ENCODE measurements around the gene MAML3. TPM values are rescaled to one million over a fixed set of nuclear protein-coding genes. Genes with fewer than 3 reads are reported as not detected.
A peak's percentile ranks its signal among the peaks of the same experiment; 100 is the strongest.

MAML3 gene
- total RNA-seq, 1 experiment from 2014 or later: 0.06 TPM

DNA sequence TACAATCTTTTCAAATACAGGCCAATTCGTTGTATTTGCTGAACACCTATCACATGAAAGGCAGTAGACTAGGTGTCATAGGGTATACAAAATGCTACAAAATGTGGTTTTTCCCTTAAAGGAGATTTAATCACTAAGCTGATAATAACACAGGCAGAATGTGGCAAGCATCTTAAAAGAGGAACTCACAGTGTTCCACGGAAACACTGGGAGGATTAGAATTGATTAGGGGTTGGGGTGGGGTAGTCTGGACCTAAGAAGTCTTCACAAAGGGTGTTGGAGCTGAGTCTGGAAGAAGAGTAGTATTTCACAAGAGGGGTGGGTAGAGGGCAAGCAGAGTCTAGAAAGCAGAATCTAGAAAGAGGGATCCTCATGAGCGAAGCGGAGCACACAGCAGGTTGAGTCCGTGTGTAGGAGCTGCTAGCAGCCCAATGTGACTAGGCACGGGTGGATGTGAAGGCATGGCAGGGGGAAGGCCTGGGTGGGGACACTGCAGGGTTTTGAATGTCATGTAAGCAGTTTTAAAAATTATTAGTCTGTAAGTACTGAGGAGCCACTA lies 364.8 kb downstream of the MAML3 start:
- no peak for DNase-seq (ENCODE audit: low read depth)

DNA sequence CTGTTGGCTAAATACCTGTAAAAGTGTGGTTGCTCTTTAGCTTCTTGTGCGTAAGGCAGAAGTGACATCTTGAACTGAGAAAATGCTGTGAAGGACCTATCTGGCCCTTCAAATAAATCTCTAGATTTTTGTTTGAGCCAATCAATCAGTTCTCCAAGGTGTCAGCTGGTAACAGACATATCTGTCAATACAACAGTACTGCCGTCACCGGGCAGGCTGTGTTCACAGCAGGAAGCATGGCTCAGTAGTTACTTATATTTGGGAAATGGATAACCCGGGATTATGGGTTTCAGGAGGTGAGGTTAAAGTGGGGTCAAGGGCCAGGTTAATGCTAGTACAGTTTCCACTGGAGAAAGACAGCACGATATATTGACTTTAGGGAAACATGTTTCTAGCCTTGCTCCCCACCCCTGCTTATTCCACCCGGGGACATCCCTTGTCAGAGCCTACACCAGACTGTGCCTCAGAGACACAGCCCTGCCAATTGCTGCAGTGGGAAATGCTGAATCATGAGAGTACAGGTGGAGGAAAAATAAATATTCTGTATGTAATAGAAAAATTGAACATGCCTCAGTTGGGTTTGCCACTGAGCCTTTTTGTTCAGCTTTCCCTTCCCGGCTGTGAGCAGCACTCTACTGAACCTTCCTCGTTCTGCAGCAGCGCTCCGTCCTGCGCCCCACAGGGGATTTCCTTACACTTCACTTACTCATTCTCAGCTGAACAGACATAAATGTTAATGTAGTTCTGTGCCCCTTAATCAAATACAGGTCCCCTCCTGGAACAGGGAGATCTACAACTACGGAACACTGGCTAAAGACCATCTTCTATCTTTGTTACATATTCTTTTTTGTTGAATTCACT lies 367.3 kb downstream of the MAML3 start:
- DNase-seq (ENCODE audit: low read depth): no peak

DNA sequence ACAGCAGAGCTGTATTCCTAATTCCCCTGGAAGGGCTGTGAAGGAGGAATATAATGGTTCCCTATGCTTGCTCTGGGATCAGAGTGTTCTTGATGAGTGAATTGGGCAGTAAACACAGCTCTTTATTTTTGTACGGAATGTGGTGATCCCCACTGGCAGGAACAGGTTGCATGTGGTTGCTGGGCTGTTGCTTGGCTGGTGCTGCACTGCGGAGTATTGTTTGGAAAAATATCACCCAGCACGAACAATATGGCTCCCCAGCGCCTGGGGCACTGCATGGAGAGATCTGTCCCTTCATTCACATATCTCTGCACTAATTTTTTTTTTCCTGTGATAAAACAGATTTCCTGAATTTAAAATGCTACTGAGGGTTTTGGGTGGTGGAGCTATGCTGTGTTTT lies 368.6 kb downstream of the MAML3 start:
- no peak for DNase-seq (ENCODE audit: low read depth)

DNA sequence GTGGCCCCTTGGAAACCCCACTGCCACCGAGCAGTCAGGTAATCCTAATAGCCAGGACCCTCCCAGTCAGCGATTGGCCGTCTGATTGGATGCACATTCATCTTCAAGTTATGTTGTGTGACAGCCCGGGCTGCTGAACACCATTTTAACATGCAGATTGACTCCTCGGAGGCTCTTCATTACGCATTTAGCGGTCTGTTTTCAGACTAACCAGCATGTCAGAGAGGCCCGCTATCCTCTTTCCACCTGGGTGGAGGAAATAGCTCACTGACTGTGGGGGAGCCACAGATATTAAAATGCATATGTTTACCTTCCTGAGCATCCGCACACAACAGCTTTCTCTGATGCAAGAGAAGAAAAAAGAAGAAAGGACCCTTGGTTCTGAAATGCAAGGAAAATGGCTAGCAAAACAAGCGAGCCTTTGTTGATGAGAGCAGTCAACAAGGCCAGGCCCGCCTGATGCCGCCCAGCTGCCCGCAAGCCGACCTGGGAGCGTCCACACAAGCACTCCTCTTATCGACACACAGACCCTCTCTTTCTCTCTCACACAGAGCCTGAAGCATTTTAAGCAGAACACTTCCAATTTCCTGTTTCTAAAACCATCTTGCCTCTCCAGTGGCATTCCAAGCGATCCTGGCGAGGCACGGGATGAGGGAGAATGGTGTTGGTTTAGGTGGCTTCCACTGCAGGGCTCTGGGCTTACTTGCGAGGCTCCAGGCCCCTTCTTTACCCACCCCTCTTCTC lies 370.1 kb downstream of the MAML3 start:
- DNase-seq (ENCODE audit: low read depth): no peak

DNA sequence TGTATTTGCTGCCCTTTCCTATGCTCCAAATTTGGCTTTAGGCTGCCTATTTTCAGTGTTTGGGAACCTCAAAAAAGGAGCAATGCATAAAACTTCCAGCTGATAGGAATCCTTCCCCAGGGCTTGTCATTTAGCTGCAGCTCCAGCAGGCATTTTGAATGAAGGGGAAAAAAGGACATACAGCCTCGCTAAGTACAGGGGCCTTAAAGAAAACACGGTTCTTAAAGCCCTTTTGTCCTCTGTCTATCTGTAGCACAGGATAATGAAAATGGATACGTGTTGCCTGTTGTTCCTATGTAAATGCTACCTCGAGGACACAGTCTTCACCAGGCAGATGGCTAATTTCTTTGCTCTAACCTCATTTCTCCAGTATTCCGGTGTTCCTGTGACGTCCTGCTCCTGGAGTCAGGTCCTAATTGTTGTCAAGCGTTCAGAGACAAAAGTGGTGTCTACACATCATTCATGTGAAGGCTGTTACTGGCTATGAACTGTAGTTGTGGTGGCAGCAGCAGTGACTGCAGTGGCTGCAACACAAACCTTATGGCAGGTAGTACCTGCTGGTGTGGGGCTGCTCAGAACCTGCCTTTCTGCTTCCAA lies 371.0 kb downstream of the MAML3 start:
- DNase-seq (ENCODE audit: low read depth): no peak

DNA sequence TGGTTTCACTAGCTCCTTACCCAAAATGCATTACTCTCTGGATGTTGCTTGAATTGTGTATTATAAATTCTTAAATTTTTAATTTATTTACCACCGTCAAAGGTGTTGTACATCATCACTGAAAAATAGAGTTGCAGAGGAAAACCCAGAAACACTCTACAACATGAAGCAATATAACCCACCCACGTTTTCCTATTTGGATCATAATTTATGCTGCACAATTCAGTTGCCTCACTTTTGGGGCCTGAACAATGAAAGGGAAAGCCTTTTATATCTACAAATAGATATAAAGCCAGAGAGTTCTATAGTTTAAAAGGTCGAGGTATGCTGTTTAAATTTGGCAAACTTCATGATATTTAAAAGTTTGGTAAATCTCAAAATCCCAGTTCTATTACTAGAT lies 372.9 kb downstream of the MAML3 start:
- no peak for DNase-seq (ENCODE audit: low read depth)

DNA sequence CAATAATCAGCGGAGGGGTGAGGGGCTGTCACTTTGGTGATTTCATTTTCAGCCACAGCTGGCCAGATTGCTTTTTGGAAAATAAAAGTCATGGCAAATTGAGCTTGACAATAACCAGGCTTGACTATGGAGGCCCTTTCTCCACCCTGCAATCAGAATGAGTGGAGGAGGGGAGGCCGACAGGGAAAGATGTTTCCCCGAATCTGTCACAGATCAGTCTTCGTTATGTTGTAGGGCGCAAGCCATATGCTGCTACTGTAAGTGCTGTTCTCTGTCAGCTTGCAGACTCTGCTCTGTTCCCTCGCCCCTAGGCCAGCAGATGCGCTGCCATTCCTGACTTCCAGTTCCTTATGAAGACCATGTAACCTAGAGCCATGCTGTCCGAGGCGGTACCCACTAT lies 374.3 kb downstream of the MAML3 start:
- DNase-seq (ENCODE audit: low read depth): no peak

DNA sequence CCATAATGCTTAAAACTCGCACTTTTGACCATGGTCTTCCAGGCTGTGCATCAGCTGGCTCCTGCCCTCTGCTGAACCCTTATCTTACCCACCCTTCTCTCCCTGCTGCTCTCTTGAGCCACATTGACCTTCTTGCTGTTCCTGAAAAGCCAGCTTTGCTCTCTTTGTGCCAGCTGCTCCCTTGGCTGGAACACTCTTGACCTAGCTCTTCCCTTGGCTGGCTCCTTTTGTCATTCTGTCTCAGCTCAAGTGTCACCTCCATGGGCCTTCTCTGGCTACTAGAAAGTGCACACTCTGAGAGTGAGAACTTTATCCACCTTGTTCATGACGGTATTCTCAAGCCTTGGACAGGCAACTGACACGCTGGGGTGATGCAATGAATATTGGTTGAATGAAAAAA lies 376.2 kb downstream of the MAML3 start:
- DNase-seq (ENCODE audit: low read depth): no peak

DNA sequence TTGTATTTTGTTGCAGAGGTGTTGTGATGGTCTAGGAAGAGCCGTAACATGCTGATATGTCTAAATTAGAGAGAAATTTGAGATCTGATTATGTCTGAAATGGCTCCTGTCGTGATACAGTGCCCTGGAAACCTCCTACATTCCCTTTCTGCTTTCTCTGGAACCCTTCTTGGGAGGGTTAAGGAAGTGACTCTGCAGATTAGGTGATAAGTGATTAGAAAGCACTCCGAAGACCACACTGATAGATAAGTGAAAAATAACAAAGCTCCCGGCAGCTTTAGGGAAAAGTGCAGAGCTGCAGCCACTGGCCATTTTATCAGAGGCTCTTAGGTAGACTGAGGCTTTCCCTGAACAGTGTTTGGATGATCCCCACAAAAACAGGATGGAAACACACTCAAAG lies 377.7 kb downstream of the MAML3 start:
- DNase-seq (ENCODE audit: low read depth): no peak

DNA sequence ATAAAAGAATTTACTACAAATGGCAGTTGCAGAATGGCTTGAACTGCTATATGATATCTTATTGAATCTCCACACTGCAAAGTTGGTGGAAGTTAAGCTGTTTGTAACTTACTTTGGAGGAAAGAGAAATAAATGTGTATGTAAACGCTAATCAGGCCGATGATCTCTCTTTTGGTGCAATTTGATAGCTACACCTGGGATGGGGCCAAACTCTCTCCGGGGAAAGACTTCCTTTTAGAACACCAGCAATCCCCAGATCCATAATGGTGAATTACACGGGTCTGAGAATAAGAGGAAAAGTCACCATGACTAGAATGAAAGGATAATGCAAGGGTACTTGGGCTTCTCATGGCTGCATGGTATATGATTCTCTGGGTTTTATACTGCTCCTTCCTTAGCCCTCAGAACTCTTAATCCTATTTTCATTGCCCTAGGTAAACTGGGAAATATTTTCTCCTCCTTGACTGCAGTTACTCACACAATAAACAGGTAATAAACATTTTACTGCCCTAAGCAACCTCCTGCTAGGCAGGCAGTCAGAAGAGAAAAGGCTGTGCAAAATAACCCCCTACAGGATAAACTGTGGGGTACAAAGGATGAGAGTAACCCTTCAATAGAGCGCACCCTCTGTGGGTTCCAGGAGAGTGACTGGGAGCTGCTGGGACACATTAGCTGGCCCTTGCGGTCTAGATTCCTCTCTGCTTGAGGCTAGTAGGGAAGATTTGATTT lies 379.1 kb downstream of the MAML3 start:
- DNase-seq (ENCODE audit: low read depth): no peak

DNA sequence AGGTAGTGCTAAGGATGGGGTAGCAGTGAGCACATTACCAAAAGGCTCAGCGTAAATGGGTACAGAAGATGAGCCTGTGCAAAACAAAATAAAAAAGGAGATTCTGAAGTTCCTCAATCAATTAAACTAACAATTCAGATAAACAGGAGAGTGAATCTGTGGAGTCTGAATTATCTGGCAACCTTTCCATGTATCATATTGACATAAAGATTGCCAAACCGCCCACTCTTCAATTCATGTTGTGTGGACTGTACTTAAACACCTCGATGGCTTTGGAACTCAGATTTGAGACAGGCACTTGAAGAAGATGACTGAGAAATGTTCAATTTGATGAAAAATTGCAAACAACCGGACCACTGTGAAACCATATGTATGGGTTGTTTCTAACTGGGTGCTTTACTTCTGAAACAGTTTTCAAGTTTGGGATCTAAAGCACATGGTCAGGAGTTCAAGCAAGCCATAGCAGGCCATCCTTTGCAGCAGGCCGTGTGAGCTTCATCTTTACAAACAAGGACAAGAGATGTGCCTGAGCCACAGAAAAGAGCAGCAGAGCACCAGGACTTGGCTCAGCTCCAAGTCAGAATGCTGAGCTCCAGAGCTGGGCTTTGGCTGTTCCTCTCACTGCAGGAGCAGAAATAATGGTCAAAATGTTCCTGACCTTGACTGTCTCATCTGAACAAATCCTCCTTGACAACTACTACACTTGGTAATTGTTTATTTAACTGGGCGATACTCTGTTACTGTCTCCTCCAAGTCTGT lies 380.2 kb downstream of the MAML3 start:
- DNase-seq (ENCODE audit: low read depth): peak; percentile 3

DNA sequence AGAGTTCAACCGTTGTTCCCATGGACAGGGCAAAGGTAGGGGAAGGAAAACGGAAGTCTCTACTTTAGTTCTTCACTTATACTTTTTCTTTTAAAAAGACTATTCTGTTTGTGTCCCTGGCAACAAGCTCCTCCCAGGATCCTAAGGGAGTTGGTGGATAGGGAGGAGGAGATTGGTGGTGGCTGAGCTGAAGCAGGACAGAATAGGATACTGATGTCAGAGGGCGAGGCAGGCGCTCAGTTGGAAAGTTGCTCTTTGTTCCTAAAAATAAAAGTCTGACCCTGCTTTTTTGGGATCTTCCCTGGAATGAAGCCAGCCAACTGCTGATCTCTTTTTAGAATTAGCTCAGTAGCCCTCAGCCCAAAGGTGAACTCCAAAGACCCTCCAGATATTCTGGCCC lies 383.6 kb downstream of the MAML3 start:
- DNase-seq (ENCODE audit: low read depth): no peak

DNA sequence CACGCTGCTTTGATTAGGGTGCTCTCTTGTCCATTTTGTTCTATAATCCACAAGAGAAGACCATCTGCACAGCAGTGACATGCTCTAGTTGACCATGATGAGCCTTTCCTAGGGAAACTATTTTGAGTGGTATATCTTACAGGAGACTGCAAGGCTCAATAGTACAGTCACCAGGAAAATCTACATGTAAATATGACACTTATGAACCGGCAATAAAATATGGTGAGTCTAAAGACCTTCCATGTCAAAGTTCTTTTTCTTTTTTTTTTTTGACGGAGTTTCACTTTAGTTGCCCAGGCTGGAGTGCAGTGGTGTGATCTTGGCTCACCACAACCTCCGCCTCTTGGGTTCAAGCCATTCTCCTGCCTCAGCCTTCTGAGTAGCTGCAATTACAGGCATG lies 384.6 kb downstream of the MAML3 start:
- DNase-seq (ENCODE audit: low read depth): no peak

DNA sequence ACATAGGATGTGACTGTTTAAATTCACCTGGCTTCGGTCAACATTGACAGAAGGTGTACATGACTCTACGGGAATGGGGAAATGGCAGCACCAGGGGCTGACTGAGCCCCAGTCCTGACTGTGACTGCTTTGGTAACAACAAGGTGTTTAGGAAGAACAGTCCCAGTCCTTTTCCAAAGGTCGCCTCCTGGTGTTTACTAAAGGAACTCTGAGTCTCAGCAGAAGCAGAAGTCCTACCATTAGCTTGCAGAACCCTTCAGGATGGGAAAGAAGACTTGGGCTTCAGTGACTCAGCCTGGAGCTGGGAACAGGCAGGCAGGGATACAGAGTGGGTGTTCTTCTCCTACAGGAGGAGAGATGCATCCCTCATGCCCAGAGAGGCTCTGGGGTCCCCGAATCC lies 385.1 kb downstream of the MAML3 start:
- peak; percentile 6 for DNase-seq (ENCODE audit: low read depth)

DNA sequence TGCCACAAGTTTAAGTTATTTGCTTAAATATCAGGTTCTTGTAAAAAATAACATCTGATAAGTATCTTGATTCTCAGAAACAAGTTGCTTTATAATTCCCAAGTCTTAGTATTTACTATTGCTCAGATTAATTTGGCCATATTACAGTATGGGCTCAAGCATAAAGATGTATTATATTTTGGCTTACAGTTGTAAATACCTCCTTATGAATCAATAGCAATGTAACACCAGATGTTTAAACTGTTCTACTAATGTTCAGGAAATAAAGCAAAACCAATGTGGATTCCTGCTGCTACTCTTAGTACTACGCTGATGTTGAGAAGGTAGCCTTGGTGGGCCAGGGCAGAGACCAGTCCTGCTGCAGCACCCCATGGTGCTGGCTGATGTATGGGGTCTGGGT lies 385.6 kb downstream of the MAML3 start:
- no peak for DNase-seq (ENCODE audit: low read depth)

DNA sequence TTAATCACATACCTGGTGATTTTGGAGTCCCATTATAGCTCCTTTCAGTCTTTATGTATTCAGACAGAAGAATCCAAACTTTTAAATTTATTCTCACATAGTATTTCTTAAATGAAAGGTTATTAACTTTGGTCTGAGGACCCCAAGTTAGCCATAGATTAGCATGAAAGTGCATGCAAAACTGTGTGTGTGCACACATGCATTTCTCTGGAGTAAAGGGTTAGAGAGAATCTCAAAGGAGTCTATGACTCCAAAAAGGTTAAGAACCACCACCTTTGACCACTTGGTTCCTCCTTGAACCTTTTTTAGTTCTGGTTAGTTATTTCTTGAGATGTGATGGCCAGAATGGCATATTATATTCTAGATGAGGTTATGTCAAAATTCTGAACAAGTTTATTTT lies 386.4 kb downstream of the MAML3 start:
- DNase-seq (ENCODE audit: low read depth): no peak

DNA sequence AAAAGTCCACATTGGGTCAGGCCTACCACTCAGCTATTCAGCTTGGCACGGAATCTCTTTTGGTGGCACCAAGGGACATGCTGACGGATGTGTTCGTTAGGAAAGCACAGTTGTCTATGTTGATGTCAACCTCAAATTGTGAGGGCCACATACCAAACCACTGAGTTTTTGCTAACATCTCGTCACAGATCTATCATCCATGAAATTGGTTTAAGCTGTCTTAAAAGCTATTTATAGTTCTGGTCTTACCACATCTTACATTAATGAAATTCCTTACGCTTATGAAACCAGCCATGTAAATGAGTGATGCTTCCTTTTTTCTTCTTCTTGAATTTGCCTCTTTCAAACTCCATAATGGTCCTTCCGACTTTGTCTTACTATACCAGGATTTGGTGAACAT lies 386.8 kb downstream of the MAML3 start:
- peak; percentile 16 for DNase-seq (ENCODE audit: low read depth)

DNA sequence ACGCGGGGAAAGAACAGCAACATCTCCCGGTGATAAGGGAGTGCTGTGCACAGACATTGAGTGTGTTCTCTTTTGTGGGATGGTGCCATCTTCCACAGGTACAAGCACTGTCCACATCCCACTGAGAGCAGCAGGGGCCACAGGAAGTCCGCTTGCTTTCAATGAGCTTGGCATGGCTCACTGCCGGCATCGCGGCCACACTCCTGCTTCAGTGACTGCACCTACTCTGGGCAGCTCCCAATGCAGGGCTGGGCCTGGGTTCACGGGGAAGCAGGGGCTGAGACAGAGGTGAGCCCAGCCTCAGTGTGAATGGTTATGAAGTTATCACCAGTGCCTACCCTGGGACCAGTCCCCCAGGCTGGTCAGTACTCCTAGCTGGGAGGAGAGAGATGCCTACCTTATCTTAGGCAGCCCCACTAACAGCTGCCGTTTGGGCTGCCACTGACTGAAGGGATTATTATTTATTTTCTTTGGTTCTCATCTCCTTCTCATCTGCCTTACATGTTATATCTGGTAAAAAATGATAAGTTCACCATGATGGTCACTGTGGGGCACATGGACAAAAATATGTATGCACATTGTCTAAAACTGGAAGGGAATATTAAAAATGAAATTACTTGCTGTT lies 389.2 kb downstream of the MAML3 start:
- no peak for DNase-seq (ENCODE audit: low read depth)

DNA sequence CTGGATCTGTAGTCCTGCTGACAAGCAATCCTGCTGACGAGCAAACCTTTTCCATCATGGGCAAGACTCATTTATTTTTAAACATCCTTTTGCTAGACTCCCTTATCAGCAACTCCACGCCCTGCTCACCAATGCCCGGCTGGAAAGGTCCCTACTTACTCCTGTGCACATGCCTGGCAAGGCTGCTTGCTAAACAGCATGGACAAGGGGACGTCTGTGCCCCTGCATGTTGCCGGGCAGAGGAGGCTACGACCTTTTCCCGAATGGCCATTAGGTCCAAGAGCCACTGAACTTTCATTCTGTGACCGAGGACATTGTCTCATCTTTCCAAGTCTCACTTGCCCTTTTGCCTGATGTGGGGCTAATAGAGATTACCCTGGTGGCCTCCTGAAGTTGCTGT lies 389.8 kb downstream of the MAML3 start:
- no peak for DNase-seq (ENCODE audit: low read depth)

DNA sequence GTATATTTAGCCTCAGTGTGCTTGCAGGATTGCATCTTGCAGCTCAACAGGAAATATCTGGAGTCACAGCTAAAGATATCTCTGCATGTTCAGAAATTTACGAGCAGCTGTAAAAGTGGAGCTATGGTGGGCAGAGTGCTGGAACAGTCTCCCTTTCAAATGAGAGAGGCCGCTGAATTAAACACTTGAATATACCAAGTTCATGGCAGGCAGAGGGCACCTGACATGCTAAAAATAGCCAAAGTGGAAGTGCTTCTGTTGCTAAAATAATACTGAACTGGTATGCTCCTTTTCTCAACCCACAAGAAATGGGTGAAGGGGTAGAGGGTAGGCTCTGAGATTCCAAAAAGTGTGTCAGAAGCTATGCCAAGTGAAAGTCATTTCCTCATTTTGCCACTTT lies 390.3 kb downstream of the MAML3 start:
- no peak for DNase-seq (ENCODE audit: low read depth)

Measured in LHCN-M2 (cell line).